Hepatocyte (in vitro differentiated cells): Measurements from ENCODE around the gene SLC12A6.

Experiments
- CTCF ChIP-seq: fragments of 200-600 bp; sonication (generic); IDR thresholded peaks from 2 replicates; pipeline ENCODE4 v1.5.1; 2016; ENCODE audit warnings: antibody characterized with exemption, mild to moderate bottlenecking; ENCODE audit not compliant: poor library complexity
- EZH2phosphoT487 ChIP-seq: fragments of 200-600 bp; sonication (generic); IDR thresholded peaks from one replicate; pipeline ENCODE4 v1.6.1; 2018; ENCODE audit warnings: antibody characterized with exemption, mild to moderate bottlenecking, low read depth, moderate library complexity; ENCODE audit not compliant: unreplicated experiment, severe bottlenecking

GRCh38 chr15:34370129-34370528, 32.5 kb upstream of the SLC12A6 start:
- no peak for TF ChIP-seq CTCF
- TF ChIP-seq EZH2phosphoT487, result no peak
